ENCODE measurements around the gene CHST5.

The CHST5 gene

DNA sequence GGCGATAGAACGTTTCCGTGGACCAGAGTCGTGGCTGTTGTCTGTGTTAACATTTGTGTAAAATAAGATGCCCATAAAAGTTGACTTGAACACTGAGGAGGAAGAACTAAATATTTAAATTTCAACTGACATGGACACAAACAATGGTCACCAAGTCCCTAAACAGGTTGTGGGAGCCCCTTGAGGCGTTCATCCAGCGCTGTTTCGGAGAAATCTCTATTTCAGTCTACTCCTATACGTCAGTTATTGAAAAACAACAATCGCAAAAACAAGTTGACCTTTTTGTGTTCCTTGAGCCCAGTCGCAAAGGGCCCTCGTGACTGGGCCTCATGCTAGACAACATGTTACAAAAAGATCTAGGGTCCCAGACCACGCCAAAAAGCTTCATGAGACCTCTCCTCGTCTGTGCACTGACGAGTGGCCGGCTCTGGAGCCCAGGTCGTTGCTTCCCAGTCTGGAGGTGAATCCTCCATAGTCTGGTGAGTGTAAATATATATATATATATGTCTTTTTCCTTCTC, 20.6 kb upstream of the CHST5 start:
- no CpG with 5 or more reads among the region's 16 CpGs for whole genome bisulfite sequencing, 2 donors (ENCODE audit: extremely low coverage in 2 of 2, insufficient read length in 2 of 2, insufficient replicate concordance in 1 of 2)
- peak overlapping the region; percentile 100 for H3K4me2 ChIP-seq (ENCODE audit: insufficient read depth, low read length, poor library complexity, severe bottlenecking)

DNA sequence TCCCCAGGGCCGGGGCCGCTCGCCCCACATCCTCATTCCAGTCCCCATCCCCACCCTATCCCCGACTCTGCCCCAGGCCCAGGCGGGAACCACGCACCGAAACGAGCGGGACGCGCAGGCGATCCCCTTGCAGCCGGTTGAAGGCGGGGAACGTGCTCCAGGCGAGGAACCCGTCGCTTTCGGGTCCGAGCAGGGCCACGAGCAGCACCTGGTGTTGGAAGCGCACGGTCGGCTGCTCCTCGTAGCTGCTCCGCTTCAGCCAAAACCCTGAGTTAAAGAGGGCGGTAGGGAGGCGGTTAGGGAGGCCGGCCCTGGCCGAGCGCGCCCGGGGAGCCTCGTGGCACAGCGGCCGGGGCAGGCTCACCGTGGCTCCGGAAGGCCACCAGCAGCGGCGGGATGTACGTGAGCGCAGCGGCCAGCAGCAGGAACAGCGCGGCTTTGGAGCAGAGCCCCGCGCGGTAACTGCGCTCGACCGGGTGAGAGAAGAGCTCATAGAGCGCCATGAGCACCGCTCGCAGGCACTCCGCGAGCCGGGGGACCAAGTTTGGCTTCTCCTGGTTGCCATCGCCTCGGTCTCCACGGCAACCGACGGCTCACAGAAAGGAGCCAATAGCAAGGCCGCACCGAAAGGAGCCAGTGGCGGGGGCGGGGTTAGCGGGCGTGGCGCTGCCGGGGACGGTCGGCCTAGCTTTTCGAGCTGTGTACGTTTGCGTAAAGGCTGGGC, 20.0 kb upstream of the CHST5 start, which contains the start of gene TMEM231:
TSS of gene TMEM231 (minus strand) at position 546 of the 724 bp plus-strand sequence. CDS start at position 503, 43 bp downstream.
- no peaks in the 10 kb centered on the region for H3K27me3 ChIP-seq (ENCODE audit: control insufficient read depth in 3 of 3, insufficient read depth in 3 of 3, low read depth in 1 of 3, low read length in 3 of 3)
- peak within 1 kb of the TSS; percentile 97 for H3K9ac ChIP-seq (ENCODE audit: low read depth, low read length, poor library complexity)
- H3K79me1 ChIP-seq (ENCODE audit: low read depth, low read length) = peaks cover 4% of the 10 kb centered on the region
- H3K9me3 ChIP-seq (replicated peaks in 1 of 2; ENCODE audit: control insufficient read depth in 2 of 2, insufficient read depth in 1 of 2, low read depth in 1 of 2, low read length in 2 of 2) = no peaks in the 10 kb centered on the region
- H3K4me3 ChIP-seq (ENCODE audit: low read length in 2 of 2) = peak within 1 kb of the TSS; percentile 79 to 93
- peak within 1 kb of the TSS; percentile 27 for H3K4ac ChIP-seq (ENCODE audit: low read length)
- peaks cover 5 to 19% of the 10 kb centered on the region in 2 donors for H3K4me1 ChIP-seq (ENCODE audit: control insufficient read depth in 2 of 2, insufficient read depth in 1 of 2, low read depth in 1 of 2, low read length in 2 of 2)
- peak; percentile 92 for DNase-seq (ENCODE audit: low spot score)
- no peaks in the 10 kb centered on the region for H3K36me3 ChIP-seq (replicated peaks in 1 of 2; ENCODE audit: control insufficient read depth in 2 of 2, insufficient read depth in 2 of 2, low read length in 2 of 2)
- H2AFZ ChIP-seq (ENCODE audit: low read length) = peak within 1 kb of the TSS; percentile 90
- H2BK15ac ChIP-seq (ENCODE audit: low read length) = peak within 1 kb of the TSS; percentile 95
- no peak within 1 kb of the TSS for H2BK120ac ChIP-seq (ENCODE audit: low read depth, low read length)
- H3K14ac ChIP-seq (ENCODE audit: low read length) = peak within 1 kb of the TSS; percentile 84
- peak within 1 kb of the TSS; percentile 50 for H3K27ac ChIP-seq (replicated peaks; ENCODE audit: low read length)
- no peak within 1 kb of the TSS for H4K8ac ChIP-seq (ENCODE audit: low read depth, low read length)
- peak within 1 kb of the TSS; percentile 97 for H2BK5ac ChIP-seq (ENCODE audit: low read length)
- peak within 1 kb of the TSS; percentile 87 for H3K23ac ChIP-seq (ENCODE audit: low read depth, low read length, poor library complexity)
- H2BK12ac ChIP-seq (ENCODE audit: low read length) = no peak within 1 kb of the TSS
- WGBS, 2 donors (ENCODE audit: extremely low coverage in 2 of 2, insufficient read length in 2 of 2, insufficient replicate concordance in 1 of 2) = no CpG with 5 or more reads among the region's 75 CpGs
- H3K4me2 ChIP-seq (ENCODE audit: insufficient read depth, low read length, poor library complexity, severe bottlenecking) = peak within 1 kb of the TSS; percentile 100
- H2AK5ac ChIP-seq (ENCODE audit: low read depth, low read length) = peak within 1 kb of the TSS; percentile 73
- H4K91ac ChIP-seq (ENCODE audit: low read depth, low read length, poor library complexity) = no peak within 1 kb of the TSS
- H3K18ac ChIP-seq (ENCODE audit: low read length) = peak within 1 kb of the TSS; percentile 90

More for the DNA sequence above, 20.6 kb upstream of the CHST5 start:
- Histone ChIP-seq H2AFZ (ENCODE audit: low read length) (peak overlapping the region; percentile 90), H3K23ac (ENCODE audit: low read depth, low read length, poor library complexity) (no peak overlapping the region), H2BK12ac (ENCODE audit: low read length) (no peak overlapping the region), H4K8ac (ENCODE audit: low read depth, low read length) (no peak overlapping the region), H3K4ac (ENCODE audit: low read length) (no peak overlapping the region), H2BK15ac (ENCODE audit: low read length) (no peak overlapping the region), H3K79me1 (ENCODE audit: low read depth, low read length) (peaks cover 4% of the 10 kb centered on the region), H3K36me3 (replicated peaks in 1 of 2; ENCODE audit: control insufficient read depth in 2 of 2, insufficient read depth in 2 of 2, low read length in 2 of 2) (no peaks in the 10 kb centered on the region), H3K9me3 (replicated peaks in 1 of 2; ENCODE audit: control insufficient read depth in 2 of 2, insufficient read depth in 1 of 2, low read depth in 1 of 2, low read length in 2 of 2) (no peaks in the 10 kb centered on the region), H3K27me3 (ENCODE audit: control insufficient read depth in 3 of 3, insufficient read depth in 3 of 3, low read depth in 1 of 3, low read length in 3 of 3) (no peaks in the 10 kb centered on the region), H3K27ac (replicated peaks; ENCODE audit: low read length) (no peak overlapping the region), H2BK120ac (ENCODE audit: low read depth, low read length) (no peak overlapping the region), H4K91ac (ENCODE audit: low read depth, low read length, poor library complexity) (no peak overlapping the region), H3K14ac (ENCODE audit: low read length) (no peak overlapping the region), H3K18ac (ENCODE audit: low read length) (no peak overlapping the region), H2BK5ac (ENCODE audit: low read length) (no peak overlapping the region), H3K9ac (ENCODE audit: low read depth, low read length, poor library complexity) (no peak overlapping the region), H3K4me3 (ENCODE audit: low read length in 2 of 2) (peak overlapping the region in 1 of 2 donors; percentile 79), H2AK5ac (ENCODE audit: low read depth, low read length) (no peak overlapping the region), H3K4me1 (ENCODE audit: control insufficient read depth in 2 of 2, insufficient read depth in 1 of 2, low read depth in 1 of 2, low read length in 2 of 2) (peaks cover 5 to 19% of the 10 kb centered on the region in 2 donors)
- no peak for DNase-seq (ENCODE audit: low spot score)

DNA sequence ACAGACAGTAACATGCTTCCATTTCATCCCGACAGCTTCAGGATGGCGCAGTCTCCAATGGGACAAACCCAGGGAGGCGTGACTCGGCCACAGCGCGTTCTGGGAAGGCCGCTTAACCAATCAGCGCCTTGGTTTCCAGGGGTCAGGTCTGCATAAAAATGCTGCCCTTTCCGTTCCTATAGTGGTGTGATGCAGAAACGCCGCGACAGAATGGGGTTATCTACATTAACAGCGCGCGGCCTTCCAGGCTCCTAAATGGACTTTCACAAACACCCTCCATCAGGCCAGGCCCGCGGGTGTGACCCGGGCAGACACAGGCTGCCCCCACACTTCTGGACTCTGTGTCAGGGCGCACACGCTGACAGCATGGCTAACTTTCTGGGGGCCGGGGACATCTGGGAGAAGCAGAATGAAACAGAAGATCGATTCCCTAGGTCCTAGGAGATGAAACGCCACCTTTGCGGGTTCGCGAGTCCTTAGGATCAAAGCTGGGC, 19.4 kb upstream of the CHST5 start:
- Histone ChIP-seq H3K14ac (ENCODE audit: low read length) (peak overlapping the region; percentile 84), H3K23ac (ENCODE audit: low read depth, low read length, poor library complexity) (peak overlapping the region; percentile 87), H3K4me1 (ENCODE audit: control insufficient read depth in 2 of 2, insufficient read depth in 1 of 2, low read depth in 1 of 2, low read length in 2 of 2) (peaks cover 2 to 18% of the 10 kb centered on the region in 2 donors), H3K36me3 (replicated peaks in 1 of 2; ENCODE audit: control insufficient read depth in 2 of 2, insufficient read depth in 2 of 2, low read length in 2 of 2) (no peaks in the 10 kb centered on the region), H3K4ac (ENCODE audit: low read length) (no peak overlapping the region), H2BK5ac (ENCODE audit: low read length) (peak overlapping the region; percentile 97), H3K27me3 (ENCODE audit: control insufficient read depth in 3 of 3, insufficient read depth in 3 of 3, low read depth in 1 of 3, low read length in 3 of 3) (no peaks in the 10 kb centered on the region), H3K9ac (ENCODE audit: low read depth, low read length, poor library complexity) (peak overlapping the region; percentile 97), H3K9me3 (replicated peaks in 1 of 2; ENCODE audit: control insufficient read depth in 2 of 2, insufficient read depth in 1 of 2, low read depth in 1 of 2, low read length in 2 of 2) (no peaks in the 10 kb centered on the region), H2BK120ac (ENCODE audit: low read depth, low read length) (no peak overlapping the region), H4K91ac (ENCODE audit: low read depth, low read length, poor library complexity) (no peak overlapping the region), H3K79me1 (ENCODE audit: low read depth, low read length) (peaks cover 6% of the 10 kb centered on the region), H3K4me3 (ENCODE audit: low read length in 2 of 2) (peak overlapping the region; percentile 79 to 93), H4K8ac (ENCODE audit: low read depth, low read length) (no peak overlapping the region), H2BK12ac (ENCODE audit: low read length) (no peak overlapping the region), H2AFZ (ENCODE audit: low read length) (peak overlapping the region; percentile 90), H3K27ac (replicated peaks; ENCODE audit: low read length) (peak overlapping the region; percentile 34), H2AK5ac (ENCODE audit: low read depth, low read length) (peak overlapping the region; percentile 73), H2BK15ac (ENCODE audit: low read length) (peak overlapping the region; percentile 95), H3K4me2 (ENCODE audit: insufficient read depth, low read length, poor library complexity, severe bottlenecking) (peak overlapping the region; percentile 100), H3K18ac (ENCODE audit: low read length) (peak overlapping the region; percentile 90)
- no CpG with 5 or more reads among the region's 26 CpGs for WGBS, 2 donors (ENCODE audit: extremely low coverage in 2 of 2, insufficient read length in 2 of 2, insufficient replicate concordance in 1 of 2)
- peak; percentile 79 for DNase-seq (ENCODE audit: low spot score)

- no peaks in the 10 kb centered on the region for H3K9me3 ChIP-seq (replicated peaks in 1 of 2; ENCODE audit: control insufficient read depth in 2 of 2, insufficient read depth in 1 of 2, low read depth in 1 of 2, low read length in 2 of 2)
- H3K23ac ChIP-seq (ENCODE audit: low read depth, low read length, poor library complexity) = no peak overlapping the region
- no peak overlapping the region for H2BK12ac ChIP-seq (ENCODE audit: low read length)
- peaks cover 0 to 8% of the 10 kb centered on the region in 2 donors for H3K4me1 ChIP-seq (ENCODE audit: control insufficient read depth in 2 of 2, insufficient read depth in 1 of 2, low read depth in 1 of 2, low read length in 2 of 2)
- H3K27me3 ChIP-seq (ENCODE audit: control insufficient read depth in 3 of 3, insufficient read depth in 3 of 3, low read depth in 1 of 3, low read length in 3 of 3) = no peaks in the 10 kb centered on the region
- H2AK5ac ChIP-seq (ENCODE audit: low read depth, low read length) = no peak overlapping the region
- no CpG with 5 or more reads among the region's 2 CpGs for WGBS, 2 donors (ENCODE audit: extremely low coverage in 2 of 2, insufficient read length in 2 of 2, insufficient replicate concordance in 1 of 2)
- H2BK120ac ChIP-seq (ENCODE audit: low read depth, low read length) = no peak overlapping the region
- no peak for DNase-seq (ENCODE audit: low spot score)
- no peak overlapping the region for H3K4ac ChIP-seq (ENCODE audit: low read length)
- H3K27ac ChIP-seq (replicated peaks; ENCODE audit: low read length) = no peak overlapping the region
- H3K4me2 ChIP-seq (ENCODE audit: insufficient read depth, low read length, poor library complexity, severe bottlenecking) = no peak overlapping the region
- H3K14ac ChIP-seq (ENCODE audit: low read length) = no peak overlapping the region
- no peak overlapping the region for H2AFZ ChIP-seq (ENCODE audit: low read length)
- H3K9ac ChIP-seq (ENCODE audit: low read depth, low read length, poor library complexity) = no peak overlapping the region
- H3K36me3 ChIP-seq (replicated peaks in 1 of 2; ENCODE audit: control insufficient read depth in 2 of 2, insufficient read depth in 2 of 2, low read length in 2 of 2) = peaks cover 0 to 3% of the 10 kb centered on the region in 2 donors
- H3K4me3 ChIP-seq (ENCODE audit: low read length in 2 of 2) = no peak overlapping the region
- H3K18ac ChIP-seq (ENCODE audit: low read length) = no peak overlapping the region
- no peak overlapping the region for H4K91ac ChIP-seq (ENCODE audit: low read depth, low read length, poor library complexity)
- H2BK5ac ChIP-seq (ENCODE audit: low read length) = no peak overlapping the region
- H2BK15ac ChIP-seq (ENCODE audit: low read length) = no peak overlapping the region
- H4K8ac ChIP-seq (ENCODE audit: low read depth, low read length) = no peak overlapping the region
- peaks cover 6% of the 10 kb centered on the region for H3K79me1 ChIP-seq (ENCODE audit: low read depth, low read length)
Measured at GRCh38 chr16:75552951-75553350, 17.0 kb upstream of the CHST5 start.

Measured in neuronal stem cell (in vitro differentiated cells).